H1 (cell line): ENCODE results near the gene ACOT12. TPM values are rescaled to one million over a fixed set of nuclear protein-coding genes. Genes with fewer than 3 reads are reported as not detected.

Source experiments
- CTCF ChIA-PET: fragments of 300-600 bp; sonication (Branson Sonifier 250); formaldehyde crosslinking; loops from one replicate; lab custom pipeline; 2021; ENCODE audit not compliant: partially characterized antibody; lab: Charles Lee
- POLR2A ChIA-PET: fragments of 300-600 bp; sonication (Branson Sonifier 250); formaldehyde crosslinking; loops from one replicate; lab custom pipeline; 2021; ENCODE audit warnings: inconsistent platforms; ENCODE audit not compliant: partially characterized antibody; lab: Charles Lee
- DNase-seq, 2 experiments: peaks; one replicate each; pipeline versions ENCODE4 v3.0.0 to v3.0.0-alpha.2; 2010 to 2022; ENCODE audit warnings: low spot score in 2 of 2, low read depth in 1 of 2, mixed read lengths in 1 of 2
- FAIRE-seq: peaks from 2 replicates; lab custom pipeline; 2011; peaks lifted over from hg19 to GRCh38; lab: Jason Lieb, UNC
- H2AFZ ChIP-seq: 2 replicates; pipeline ENCODE4 v1.8.1; 2012; ENCODE audit warnings: low read length, inconsistent platforms
- H2AK5ac ChIP-seq: 2 replicates; pipeline ENCODE4 v1.6.1; 2013; ENCODE audit warnings: low read depth, low read length
- H2BK120ac ChIP-seq: replicated peaks from 2 replicates; pipeline ENCODE3; 2013; ENCODE audit warnings: low read depth, low read length, inconsistent platforms
- H2BK12ac ChIP-seq: 2 replicates; pipeline ENCODE4 v1.6.1; 2013; ENCODE audit warnings: low read depth, low read length
- H2BK15ac ChIP-seq: 2 replicates; pipeline ENCODE4 v1.6.1; 2013; ENCODE audit warnings: low read length
- H2BK20ac ChIP-seq: 2 replicates; pipeline ENCODE4 v1.6.1; 2013; ENCODE audit warnings: low read length
- H2BK5ac ChIP-seq: 2 replicates; pipeline ENCODE4 v1.6.1; 2013; ENCODE audit warnings: low read depth, low read length
- H3K14ac ChIP-seq: 2 replicates; pipeline ENCODE4 v1.6.1; 2013; ENCODE audit warnings: inconsistent platforms; ENCODE audit not compliant: insufficient read length
- H3K18ac ChIP-seq: 2 replicates; pipeline ENCODE4 v1.6.1; 2013; ENCODE audit warnings: low read length; ENCODE audit errors: extremely low read depth
- H3K23ac ChIP-seq: 2 replicates; pipeline ENCODE4 v1.6.1; 2013; ENCODE audit warnings: inconsistent platforms; ENCODE audit not compliant: insufficient read length
- H3K23me2 ChIP-seq: 2 replicates; pipeline ENCODE4 v1.6.1; 2013; ENCODE audit warnings: low read depth, low read length
- H3K27ac ChIP-seq: 2 replicates; pipeline ENCODE4 v1.6.1; 2011; ENCODE audit warnings: low read depth, low read length, inconsistent platforms
- H3K27me3 ChIP-seq, 4 experiments: replicated peaks in 1 of 4; 1 replicate in 1 of 4; 2 replicates in 3 of 4; pipeline versions ENCODE4 v1.6.1 to v1.8.1; 2011 to 2013; ENCODE audit warnings: low read length in 3 of 4, mild to moderate bottlenecking in 3 of 4, inconsistent platforms in 2 of 4, mixed read lengths in 2 of 4, moderate library complexity in 1 of 4; ENCODE audit not compliant: control insufficient read depth in 3 of 4, insufficient read depth in 3 of 4; ENCODE audit errors: extremely low read depth in 1 of 4
- H3K36me3 ChIP-seq, 4 experiments: 2 replicates each; pipeline versions ENCODE4 v1.6.1 to v1.8.1; 2011 to 2013; ENCODE audit warnings: mild to moderate bottlenecking in 4 of 4, low read length in 3 of 4, moderate library complexity in 2 of 4, control low read depth in 1 of 4, inconsistent platforms in 1 of 4; ENCODE audit not compliant: insufficient read depth in 4 of 4, control insufficient read depth in 2 of 4
- H3K4ac ChIP-seq: replicated peaks from 2 replicates; pipeline ENCODE3; 2013; ENCODE audit warnings: low read length, low read depth, mixed read lengths, inconsistent platforms; ENCODE audit not compliant: insufficient read length
- H3K4me1 ChIP-seq, 4 experiments: replicated peaks in 1 of 4; 1 replicate in 1 of 4; 2 replicates in 3 of 4; pipeline versions ENCODE4 v1.6.1 to v1.8.1; 2011 to 2013; ENCODE audit warnings: low read length in 3 of 4, inconsistent platforms in 2 of 4, mixed read lengths in 1 of 4; ENCODE audit not compliant: insufficient read depth in 4 of 4, control insufficient read depth in 3 of 4
- H3K4me2 ChIP-seq, 2 experiments: 2 replicates each; pipeline versions ENCODE4 v1.6.1 to v1.8.1; 2011 to 2013; ENCODE audit warnings: low read depth in 2 of 2, low read length in 2 of 2, control low read depth in 1 of 2, inconsistent platforms in 1 of 2, mild to moderate bottlenecking in 1 of 2; ENCODE audit not compliant: insufficient read depth in 1 of 2
- H3K4me3 ChIP-seq, 4 experiments: fragments of 200-600, 300-600 bp in 1 of 4; sonication (generic), shearing (Covaris generic), sonication (Bioruptor Twin) in 1 of 4; 2 replicates each; pipeline versions ENCODE4 v1.5.1 to v1.8.1; 2011 to 2016; ENCODE audit warnings: low read length in 4 of 4, low read depth in 3 of 4, control low read depth in 2 of 4, inconsistent platforms in 2 of 4, mild to moderate bottlenecking in 2 of 4, mixed read lengths in 1 of 4, moderate library complexity in 1 of 4; ENCODE audit not compliant: insufficient read depth in 2 of 4; ENCODE audit errors: extremely low read depth in 1 of 4
- H3K56ac ChIP-seq: replicated peaks from 2 replicates; pipeline ENCODE3; 2013; ENCODE audit warnings: low read depth, mild to moderate bottlenecking, mixed read lengths, low read length, inconsistent platforms; ENCODE audit not compliant: insufficient read length
- H3K79me1 ChIP-seq: 2 replicates; pipeline ENCODE4 v1.6.1; 2013; ENCODE audit warnings: low read depth, low read length, control low read depth
- H3K79me2 ChIP-seq, 2 experiments: 2 replicates each; pipeline versions ENCODE4 v1.6.1 to v1.8.1; 2012 to 2013; ENCODE audit warnings: low read length in 2 of 2, mild to moderate bottlenecking in 2 of 2, inconsistent platforms in 1 of 2; ENCODE audit not compliant: insufficient read depth in 2 of 2, control insufficient read depth in 1 of 2
- H3K9ac ChIP-seq, 4 experiments: replicated peaks in 1 of 4; 1 replicate in 1 of 4; 2 replicates in 3 of 4; pipeline versions ENCODE4 v1.6.1 to v1.8.1; 2011 to 2013; ENCODE audit warnings: low read depth in 3 of 4, low read length in 3 of 4, control low read depth in 2 of 4, mild to moderate bottlenecking in 2 of 4, moderate library complexity in 2 of 4, inconsistent platforms in 1 of 4; ENCODE audit errors: extremely low read depth in 1 of 4
- H3K9me3 ChIP-seq, 2 experiments: 2 replicates each; pipeline versions ENCODE4 v1.6.1 to v1.8.1; 2012 to 2013; ENCODE audit warnings: mild to moderate bottlenecking in 2 of 2, moderate library complexity in 2 of 2, control low read depth in 1 of 2, inconsistent platforms in 1 of 2, low read depth in 1 of 2, low read length in 1 of 2, mixed read lengths in 1 of 2; ENCODE audit not compliant: insufficient read depth in 2 of 2
- H4K20me1 ChIP-seq, 2 experiments: replicated peaks in 1 of 2; 2 replicates each; pipeline versions ENCODE3 to v1.8.1; 2011 to 2013; ENCODE audit warnings: inconsistent platforms in 2 of 2, low read length in 2 of 2, mild to moderate bottlenecking in 1 of 2; ENCODE audit not compliant: insufficient read depth in 2 of 2, control insufficient read depth in 1 of 2
- H4K5ac ChIP-seq: 2 replicates; pipeline ENCODE4 v1.6.1; 2013; ENCODE audit warnings: low read length, low read depth, mixed read lengths, inconsistent platforms; ENCODE audit not compliant: insufficient read length
- H4K8ac ChIP-seq: 2 replicates; pipeline ENCODE4 v1.8.0; 2013; ENCODE audit warnings: mild to moderate bottlenecking, moderate library complexity, low read length, inconsistent platforms; ENCODE audit not compliant: insufficient read depth; ENCODE audit errors: extremely low read depth
- H4K91ac ChIP-seq: replicated peaks from 2 replicates; pipeline ENCODE3; 2013; ENCODE audit warnings: low read length, mixed read lengths, inconsistent platforms; ENCODE audit not compliant: insufficient read length
- CHD2 ChIP-seq: IDR thresholded peaks from 2 replicates; pipeline ENCODE4 v1.6.1; 2012; ENCODE audit warnings: low read length, improper control_type of control experiment
- HDAC6 ChIP-seq: IDR thresholded peaks from one replicate; pipeline ENCODE4 v1.7.1; 2012; ENCODE audit warnings: low read depth, mild to moderate bottlenecking, inconsistent platforms, low read length, moderate library complexity
- TAF7 ChIP-seq: optimal IDR thresholded peaks from 2 replicates; pipeline ENCODE3; 2011; ENCODE audit warnings: low read depth, mild to moderate bottlenecking, inconsistent platforms, low read length, moderate library complexity, borderline replicate concordance
- ZNF274 ChIP-seq: IDR thresholded peaks from 2 replicates; pipeline ENCODE4 v1.7.0; 2012; ENCODE audit warnings: low read length, borderline replicate concordance; ENCODE audit errors: extremely low read depth
- WGBS, 2 experiments: shearing (Covaris generic) in 1 of 2; methylation state at CpG; one replicate each; pipeline versions ENCODE4 v1.1.6 to v1.1.7; 2013 to 2015; ENCODE audit warnings: low lambda C conversion rate in 2 of 2, mixed read lengths in 2 of 2, inconsistent platforms in 1 of 2, low coverage in 1 of 2, missing lambda C conversion rate in 1 of 2; ENCODE audit not compliant: insufficient replicate concordance in 2 of 2, insufficient coverage in 1 of 2, insufficient read length in 1 of 2; ENCODE audit errors: extremely low coverage in 1 of 2, missing lambda C conversion rate in 1 of 2; 5-methylcytosine and 5-hydroxymethylcytosine counted together
- polyA plus RNA-seq, 7 experiments: library from polyadenylated mRNA; depleted of rRNA in 3 of 7; stranded (reverse) in 5 of 7; unstranded in 2 of 7; fragments of >200 nt in 5 of 7; fragments of 200-250 nt in 2 of 7; gene quantifications; 1 replicate in 5 of 7; 2 replicates in 1 of 7; 4 replicates in 1 of 7; pipeline versions ENCODE4 v1.2.1 to v1.2.3, GENCODE V29; 2011 to 2013; ENCODE audit warnings: missing spikeins in 2 of 7, mixed read lengths in 2 of 7
- total RNA-seq: library from RNA; stranded (reverse); fragmentation: NEBNext Ultra II Directional; extraction: Animal tissue kit (Norgen Biotek cat#: 25700); gene quantifications from 2 replicates; pipeline ENCODE4 v1.2.1, GENCODE V29; 2021

The ACOT12 gene
- total and polyA plus RNA-seq, 2 of the 8 experiments (the other 6 are each of a cell fraction or from before 2014, with no cell fraction given), result 0.29 TPM; not detected in 1

DNA sequence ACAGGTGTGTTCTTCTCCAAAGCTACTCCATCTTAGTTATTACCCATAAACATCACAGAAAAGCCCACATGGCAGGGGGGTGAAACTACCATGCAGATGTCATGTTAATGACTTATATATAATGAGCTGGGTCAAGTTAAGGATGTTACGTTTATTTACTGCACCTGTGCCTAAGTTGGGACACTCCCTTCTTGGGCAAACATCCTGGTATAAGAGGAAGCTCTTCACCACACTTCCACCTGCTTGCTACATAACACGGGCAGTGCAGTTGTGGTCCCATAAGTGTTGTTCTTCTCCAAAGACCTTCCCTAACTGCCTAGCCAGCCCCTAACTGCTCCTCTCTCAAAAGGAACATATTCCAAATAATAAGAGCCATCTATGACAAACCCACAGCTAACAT, 101.8 kb downstream of the ACOT12 start:
- Histone ChIP-seq H3K4me1 (no peaks in the 10 kb centered on the region), H2BK15ac (no peak overlapping the region), H3K36me3 (peaks cover 0 to 11% (median 0%) of the 10 kb centered on the region in 4 experiments; a peak in 1 of 8 replicates), H2AFZ (no peak overlapping the region), H4K20me1 (peaks cover 0 to 1% of the 10 kb centered on the region in 2 experiments), H3K56ac (no peak overlapping the region), H3K4ac (no peak overlapping the region), H4K91ac (no peak overlapping the region), H3K9me3 (no peaks in the 10 kb centered on the region; a peak in 1 of 4 replicates), H3K4me2 (no peak overlapping the region), H2BK120ac (no peak overlapping the region), H2BK20ac (no peak overlapping the region), H3K14ac (no peak overlapping the region), H3K23ac (no peak overlapping the region), H3K4me3 (no peak overlapping the region), H3K79me2 (peaks cover 6 to 72% of the 10 kb centered on the region in 2 experiments; a peak in 3 of 4 replicates), H2BK5ac (no peak overlapping the region), H4K5ac (no peak overlapping the region), H4K8ac (no peak overlapping the region), H3K18ac (no peak overlapping the region), H3K9ac (no peak overlapping the region), H3K79me1 (peaks cover 3% of the 10 kb centered on the region; the same call in 1 of the 2 replicates), H3K27me3 (no peaks in the 10 kb centered on the region), H3K27ac (no peak overlapping the region), H3K23me2 (no peaks in the 10 kb centered on the region), H2AK5ac (no peak overlapping the region), H2BK12ac (no peak overlapping the region)
- CTCF ChIA-PET, result interaction anchor here (0.6 to 3.4 kb wide), 5 partner anchors 8 to 887 kb away, joined by 3 to 13 read pairs (median 3); partner anchors contain the start of gene ZCCHC9
- FAIRE-seq (no peak), DNase-seq (no peak)
- POLR2A ChIA-PET, result no interaction called here
- 81% methylated on average over 2 of the region's 2 CpGs; no CpG with 5 or more reads in 1 of the 2 experiments for WGBS, 2 experiments
- TF ChIP-seq ZNF274 (no peak), CHD2 (no peak), TAF7 (no peak), HDAC6 (no peak)
